Gastroesophageal sphincter (tissue), 4 donors: Measurements from ENCODE around the gene TM4SF1. TPM values are rescaled to one million over a fixed set of nuclear protein-coding genes. Genes with fewer than 3 reads are reported as not detected.

Experiments
- ATAC-seq: fragments of 150-250 bp; one replicate; pipeline ENCODE4 v1.9.1; 2016; ENCODE audit warnings: mild to moderate bottlenecking, moderate library complexity
- H3K27ac ChIP-seq, 4 donors: fragments of 200-600 bp; sonication (generic) in 3 of 4; 1 replicate in 3 of 4; 2 replicates in 1 of 4; pipeline ENCODE4 v1.5.1; 2016 to 2019
- H3K27me3 ChIP-seq: fragments of 200-600 bp; sonication (generic); one replicate; pipeline ENCODE4 v1.5.1; 2019
- H3K36me3 ChIP-seq, 2 donors: fragments of 200-600 bp; sonication (generic); one replicate each; pipeline ENCODE4 v1.5.1; 2019; ENCODE audit warnings: control low read depth in 1 of 2
- H3K4me1 ChIP-seq, 3 donors: fragments of 200-600 bp; sonication (generic); 1 replicate in 2 of 3; 2 replicates in 1 of 3; pipeline ENCODE4 v1.5.1; 2016 to 2019; ENCODE audit warnings: control low read depth in 2 of 3
- H3K4me3 ChIP-seq, 2 donors: fragments of 200-600 bp; sonication (generic); one replicate each; pipeline ENCODE4 v1.5.1; 2019; ENCODE audit warnings: mild to moderate bottlenecking in 1 of 2, moderate library complexity in 1 of 2
- H3K9me3 ChIP-seq, 3 donors: fragments of 200-600 bp; sonication (generic); one replicate each; pipeline ENCODE4 v1.5.1; 2017 to 2019; ENCODE audit warnings: control low read depth in 2 of 3
- EP300 ChIP-seq: sonication (generic); formaldehyde crosslinking; IDR thresholded peaks from one replicate; pipeline ENCODE4 v1.6.1; 2017; ENCODE audit warnings: antibody characterized with exemption, mild to moderate bottlenecking
- POLR2A ChIP-seq, 2 donors: fragments of 450-650 bp; IDR thresholded peaks; one replicate each; pipeline ENCODE4 v1.6.1; 2017; ENCODE audit warnings: antibody characterized with exemption in 2 of 2, mild to moderate bottlenecking in 2 of 2, moderate library complexity in 1 of 2
- POLR2AphosphoS5 ChIP-seq: sonication (generic); formaldehyde crosslinking; IDR thresholded peaks from one replicate; pipeline ENCODE4 v1.6.1; 2017; ENCODE audit warnings: antibody characterized with exemption
- WGBS, 2 donors: methylation state at CpG; one replicate each; pipeline ENCODE4 v1.1.5; 2018; ENCODE audit warnings: low coverage in 1 of 2; 5-methylcytosine and 5-hydroxymethylcytosine counted together
- total RNA-seq, 4 donors: library from RNA; depleted of rRNA; stranded (reverse); fragments of >200 nt; gene quantifications; one replicate each; pipeline ENCODE4 v1.1.0, GENCODE V29; 2016
- TF ChIP-seq, protein P1 (sequence below), 4 experiments: fragments of 200-600 bp in 2 of 4; fragments of 450-650 bp in 2 of 4; sonication (generic) in 1 of 4; IDR thresholded peaks; one replicate each; pipeline ENCODE4 v1.5.1; 2017 to 2019; ENCODE audit warnings: antibody characterized with exemption in 4 of 4, mild to moderate bottlenecking in 2 of 4, moderate library complexity in 2 of 4

Gene TM4SF1
- total RNA-seq, 4 donors from 2014 or later = 20.9 to 128 (median 71.9) TPM

DNA sequence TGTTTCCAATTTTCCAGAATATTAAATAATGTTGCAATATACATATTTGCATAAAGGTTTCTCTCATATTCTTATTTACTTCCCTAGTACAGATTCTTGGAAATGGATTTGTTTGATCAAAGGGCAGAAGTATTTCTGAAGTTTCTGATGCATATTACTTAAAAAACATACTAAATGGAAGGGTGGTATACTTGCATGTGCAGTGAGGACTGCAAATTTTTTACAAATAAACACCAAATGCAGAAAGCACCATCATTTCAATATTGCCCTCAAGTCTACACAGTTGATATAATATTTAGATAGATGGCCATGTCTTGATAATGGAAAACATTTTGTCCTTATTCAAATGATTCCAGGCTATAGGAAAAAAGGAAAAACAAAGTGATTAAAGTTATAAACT lies 56.3 kb downstream of the TM4SF1 start:
- TF ChIP-seq EP300 (no peak), POLR2A (IDR thresholded peaks at IDR 0.05) (no peak), POLR2AphosphoS5 (no peak)
- TF ChIP-seq, protein P1, sequence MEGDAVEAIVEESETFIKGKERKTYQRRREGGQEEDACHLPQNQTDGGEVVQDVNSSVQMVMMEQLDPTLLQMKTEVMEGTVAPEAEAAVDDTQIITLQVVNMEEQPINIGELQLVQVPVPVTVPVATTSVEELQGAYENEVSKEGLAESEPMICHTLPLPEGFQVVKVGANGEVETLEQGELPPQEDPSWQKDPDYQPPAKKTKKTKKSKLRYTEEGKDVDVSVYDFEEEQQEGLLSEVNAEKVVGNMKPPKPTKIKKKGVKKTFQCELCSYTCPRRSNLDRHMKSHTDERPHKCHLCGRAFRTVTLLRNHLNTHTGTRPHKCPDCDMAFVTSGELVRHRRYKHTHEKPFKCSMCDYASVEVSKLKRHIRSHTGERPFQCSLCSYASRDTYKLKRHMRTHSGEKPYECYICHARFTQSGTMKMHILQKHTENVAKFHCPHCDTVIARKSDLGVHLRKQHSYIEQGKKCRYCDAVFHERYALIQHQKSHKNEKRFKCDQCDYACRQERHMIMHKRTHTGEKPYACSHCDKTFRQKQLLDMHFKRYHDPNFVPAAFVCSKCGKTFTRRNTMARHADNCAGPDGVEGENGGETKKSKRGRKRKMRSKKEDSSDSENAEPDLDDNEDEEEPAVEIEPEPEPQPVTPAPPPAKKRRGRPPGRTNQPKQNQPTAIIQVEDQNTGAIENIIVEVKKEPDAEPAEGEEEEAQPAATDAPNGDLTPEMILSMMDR (IDR thresholded peaks at IDR 0.05) = no peak
- Histone ChIP-seq H3K9me3 (no peaks in the 10 kb centered on the region), H3K27me3 (no peaks in the 10 kb centered on the region), H3K36me3 (no peaks in the 10 kb centered on the region), H3K27ac (no peak overlapping the region), H3K4me3 (no peak overlapping the region), H3K4me1 (no peaks in the 10 kb centered on the region)
- ATAC-seq = no peak

DNA sequence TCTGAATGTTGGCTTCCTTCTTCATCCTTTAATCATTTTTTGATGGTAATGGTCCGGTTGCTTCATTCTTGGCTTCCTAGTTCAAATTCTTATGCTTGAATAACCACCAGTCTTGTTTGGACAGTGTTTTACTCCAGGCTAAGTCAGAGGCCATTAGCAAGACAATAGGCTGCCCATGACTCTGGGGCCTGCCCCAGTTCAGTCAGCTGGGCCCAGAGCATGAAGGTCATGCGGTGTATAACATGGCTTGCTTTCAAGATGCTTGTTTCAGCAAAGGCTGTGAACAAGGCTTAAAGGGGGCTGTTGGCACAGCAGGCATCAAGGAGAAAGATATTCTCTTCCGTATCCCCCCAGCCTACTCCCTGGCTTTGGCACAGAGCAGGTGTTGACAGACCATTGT lies 57.7 kb downstream of the TM4SF1 start:
- no peak overlapping the region for H3K27ac ChIP-seq
- no peak for ATAC-seq
- no peak for TF ChIP-seq POLR2AphosphoS5
- TF ChIP-seq, protein P1 (IDR thresholded peaks at IDR 0.05) = no peak
- TF ChIP-seq POLR2A (IDR thresholded peaks at IDR 0.05) = no peak
- no peak for TF ChIP-seq EP300
- H3K4me1 ChIP-seq = no peaks in the 10 kb centered on the region
- no peaks in the 10 kb centered on the region for H3K36me3 ChIP-seq
- H3K27me3 ChIP-seq = no peaks in the 10 kb centered on the region
- 86 to 100% methylated on average over 1 to 3 of the region's 3 CpGs for WGBS, 2 donors
- no peak overlapping the region for H3K4me3 ChIP-seq
- H3K9me3 ChIP-seq = no peaks in the 10 kb centered on the region

Other genes starting within 250 kb of the TM4SF1 start
- gene HPS3, start 248.0 kb downstream of the TM4SF1 start, total RNA-seq = 10 to 100 TPM; 13.7 to 18.3 (median 14.7) TPM
- 10 to 100 TPM in 2 of 4 donors, 1 to 10 TPM in 2; 2.3 to 44.8 (median 12.5) TPM for gene CP, start 155.8 kb downstream of the TM4SF1 start, total RNA-seq
- gene TM4SF18, start 44.0 kb downstream of the TM4SF1 start, total RNA-seq = 10 to 100 TPM in 1 of 4 donors, 1 to 10 TPM in 3; 1.7 to 10.2 (median 7.1) TPM
- 1 to 10 TPM in 3 of 4 donors, not detected in 1; 1.3 to 3.2 (median 2.2) TPM for gene TM4SF4, start 97.0 kb upstream of the TM4SF1 start, total RNA-seq